Activated T-helper 2 cell treated with anti-CD3 and anti-CD28 coated beads, Interferon-gamma antibody, Interleukin-2, Interleukin-4, amounts not matched to agents 10 μg/mL and 5 μg/mL and 100 μg/mL, durations not matched to agents 14 hours and 24 hours and 36 hours (primary cell): ENCODE data around the gene TMSB15C. TPM values are rescaled to one million over a fixed set of nuclear protein-coding genes. Genes with fewer than 3 reads are reported as not detected.
"Not testable (repeated sequence)": the region's sequence is repeated elsewhere in the genome, so short reads cannot be mapped to it uniquely, and the experiment has no call there.

Source experiments
- DNase-seq: peaks from one replicate; pipeline ENCODE4 v3.0.0; 2021; ENCODE audit warnings: low spot score
- H3K27ac Mint-ChIP-seq: one replicate; pipeline ENCODE4 v1.8.0; 2021; ENCODE audit warnings: mixed read lengths
- H3K27me3 Mint-ChIP-seq: one replicate; pipeline ENCODE4 v1.8.0; 2021; ENCODE audit warnings: low read depth, mixed read lengths
- H3K36me3 Mint-ChIP-seq: one replicate; pipeline ENCODE4 v1.8.0; 2021; ENCODE audit warnings: low read depth, mixed read lengths
- H3K4me1 Mint-ChIP-seq: one replicate; pipeline ENCODE4 v1.8.0; 2021; ENCODE audit warnings: low read depth, mixed read lengths
- H3K4me3 Mint-ChIP-seq: one replicate; pipeline ENCODE4 v1.8.0; 2021; ENCODE audit warnings: low read depth, mild to moderate bottlenecking, moderate library complexity, mixed read lengths
- H3K9me3 Mint-ChIP-seq: one replicate; pipeline ENCODE4 v1.8.0; 2021; ENCODE audit warnings: mixed read lengths
- intact Hi-C: fragments of 100-400 bp; cut with micrococcal nuclease; formaldehyde crosslinking; loops from one replicate; pipeline ENCODE4 v1.15.1; 2023
- total RNA-seq: library from RNA; stranded (reverse); gene quantifications from 2 replicates; pipeline ENCODE4 v1.2.3, GENCODE V29; 2022

The TMSB15C gene
- total RNA-seq, 1 donor from 2014 or later: 4.7 TPM

GRCh38 chrX:104098151-104098808, 22.2 kb upstream of the TMSB15C start:
- H3K27me3 Mint-ChIP-seq: peaks cover 18% of the 10 kb centered on the region
- H3K9me3 Mint-ChIP-seq: no peaks in the 10 kb centered on the region
- DNase-seq: peak; percentile 10
- H3K4me1 Mint-ChIP-seq: peaks cover 3% of the 10 kb centered on the region
- no peak overlapping the region for H3K4me3 Mint-ChIP-seq
- H3K27ac Mint-ChIP-seq: no peak overlapping the region
- intact Hi-C loops: loop anchor here (1.0 to 2.0 kb wide), 2 partner anchors 15 to 38 kb away; partner anchors contain the start of gene ZCCHC18
- H3K36me3 Mint-ChIP-seq: no peaks in the 10 kb centered on the region

DNA sequence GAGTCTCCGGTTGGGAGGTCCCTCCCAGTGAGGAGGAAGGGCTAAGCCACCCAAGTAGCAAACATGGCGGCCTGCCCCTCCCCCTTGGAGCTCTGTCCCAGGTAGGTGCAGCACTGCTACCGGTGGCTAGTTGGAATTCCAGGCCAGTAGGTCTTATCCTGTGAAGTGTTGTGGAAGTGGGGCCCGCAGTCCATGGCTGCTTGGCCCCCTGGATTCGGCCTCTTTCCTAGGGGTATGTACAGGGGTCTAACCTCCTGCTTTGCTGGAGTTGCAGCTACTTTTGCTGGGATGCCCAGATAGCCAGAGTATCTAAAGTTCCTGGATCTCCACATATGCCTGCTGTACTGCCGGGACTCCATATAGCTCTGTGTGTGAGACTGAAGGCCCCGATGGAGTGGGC, 9.9 kb upstream of the TMSB15C start:
- H3K4me1 Mint-ChIP-seq: no peaks in the 10 kb centered on the region
- no peaks in the 10 kb centered on the region for H3K27me3 Mint-ChIP-seq
- no peak for DNase-seq
- intact Hi-C loops: no loop called here
- no peaks in the 10 kb centered on the region for H3K9me3 Mint-ChIP-seq
- no peaks in the 10 kb centered on the region for H3K36me3 Mint-ChIP-seq
- H3K4me3 Mint-ChIP-seq: no peak overlapping the region
- H3K27ac Mint-ChIP-seq: no peak overlapping the region

DNA sequence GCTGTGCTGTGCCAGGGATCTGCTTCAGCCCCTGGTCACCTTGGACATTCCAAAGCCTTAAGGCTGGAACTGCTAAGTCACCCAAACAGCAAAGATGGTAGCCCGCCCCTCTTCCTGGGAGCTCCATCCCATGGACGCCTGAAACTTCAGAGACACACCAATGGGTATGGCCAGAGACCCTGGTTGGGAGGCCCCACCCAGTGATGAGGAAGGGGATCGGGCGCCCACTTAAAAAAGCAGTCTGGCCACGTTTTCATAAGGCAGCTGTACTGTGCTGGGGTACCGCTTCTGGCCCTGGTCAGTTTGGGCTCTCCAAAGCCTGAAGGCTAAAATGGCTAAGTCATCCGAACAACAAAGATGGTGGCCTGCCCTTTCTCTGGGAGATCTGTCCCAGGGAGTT, 9.4 kb upstream of the TMSB15C start:
- Mint-ChIP-seq H3K9me3 (no peaks in the 10 kb centered on the region), H3K4me3 (no peak overlapping the region), H3K27ac (no peak overlapping the region), H3K36me3 (no peaks in the 10 kb centered on the region), H3K27me3 (no peaks in the 10 kb centered on the region), H3K4me1 (no peaks in the 10 kb centered on the region)
- DNase-seq: no peak
- intact Hi-C loops: no loop called here

DNA sequence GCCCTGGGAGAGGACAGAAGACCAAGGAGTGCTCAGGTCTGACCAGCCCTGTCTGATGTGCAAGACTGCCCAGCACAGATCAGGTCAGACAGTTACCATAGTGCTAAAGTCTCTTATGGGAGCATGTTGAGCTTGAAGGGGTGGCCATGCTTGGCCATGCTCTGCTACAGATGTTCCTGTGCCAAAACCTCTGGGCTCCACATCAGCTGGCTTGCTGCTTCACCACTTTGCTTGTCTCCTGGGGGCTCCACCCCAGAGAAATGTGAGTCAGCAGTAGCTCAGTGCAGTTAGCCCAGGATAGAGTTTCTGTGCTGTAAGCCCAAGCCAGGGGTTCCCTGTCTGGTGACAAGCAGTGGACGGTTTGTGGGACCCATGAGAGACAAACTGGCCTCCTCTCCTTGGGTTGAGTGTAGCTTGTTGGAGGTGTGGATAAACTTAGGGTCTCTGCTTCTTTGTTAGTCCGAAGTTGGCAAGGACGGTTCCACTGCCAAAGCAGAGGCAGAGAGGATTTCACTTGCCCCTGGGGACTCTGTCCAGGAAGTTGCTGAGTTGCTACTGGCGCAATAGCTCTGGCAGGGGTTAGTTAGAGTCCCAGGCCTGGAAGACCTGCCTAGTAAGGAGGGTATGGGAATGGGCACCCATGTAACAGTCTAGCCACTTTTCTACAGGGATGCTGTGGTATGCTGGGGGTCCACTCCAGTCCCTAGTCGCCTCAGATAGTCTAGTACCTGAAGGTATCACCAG, 8.7 kb upstream of the TMSB15C start:
- Mint-ChIP-seq H3K27ac (no peak overlapping the region), H3K9me3 (no peaks in the 10 kb centered on the region), H3K4me3 (no peak overlapping the region), H3K27me3 (no peaks in the 10 kb centered on the region), H3K4me1 (no peaks in the 10 kb centered on the region), H3K36me3 (no peaks in the 10 kb centered on the region)
- no peak for DNase-seq
- intact Hi-C loops: no loop called here

DNA sequence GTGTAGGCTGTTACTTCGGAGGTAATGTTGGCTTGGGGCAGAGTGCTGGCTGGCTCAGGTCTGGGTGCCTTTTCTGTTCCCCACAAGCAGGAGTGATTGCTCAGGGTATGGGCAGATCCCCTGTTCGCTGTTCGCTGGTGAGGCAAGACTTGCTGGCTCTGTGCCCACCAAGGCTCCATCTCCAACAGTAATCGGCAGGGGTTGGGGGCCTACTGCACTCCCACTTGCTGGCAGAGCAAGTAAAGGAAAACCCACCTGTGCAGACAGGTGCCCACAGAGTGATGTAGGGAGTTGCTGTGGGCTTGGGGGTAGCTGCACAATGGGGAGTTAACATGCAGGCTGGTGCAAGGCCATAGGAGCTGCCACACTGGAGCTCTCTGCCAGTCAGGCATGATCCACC, 8.0 kb upstream of the TMSB15C start:
- Mint-ChIP-seq H3K4me1 (no peaks in the 10 kb centered on the region), H3K36me3 (no peaks in the 10 kb centered on the region), H3K27ac (no peak overlapping the region), H3K9me3 (no peaks in the 10 kb centered on the region), H3K4me3 (no peak overlapping the region), H3K27me3 (no peaks in the 10 kb centered on the region)
- DNase-seq: no peak
- intact Hi-C loops: no loop called here

DNA sequence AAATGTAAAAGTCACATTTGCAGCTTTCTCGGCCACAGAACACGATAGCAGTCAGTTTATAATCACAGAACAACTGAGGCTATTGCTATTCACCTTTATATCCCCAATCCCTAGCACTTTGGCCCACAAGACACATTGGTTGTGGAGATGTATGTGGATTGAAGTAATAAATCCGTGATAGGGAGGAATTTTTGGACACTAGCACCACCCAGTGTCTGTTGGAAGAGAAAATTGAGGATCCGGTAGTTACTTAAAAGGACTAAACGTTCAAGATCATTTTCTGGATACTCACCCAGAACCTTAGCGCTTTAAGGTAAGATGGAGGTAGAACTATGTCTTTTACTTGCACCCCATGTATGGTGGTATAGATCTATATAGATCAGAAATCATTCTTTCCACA, 1.8 kb upstream of the TMSB15C start:
- DNase-seq, H3K36me3 Mint-ChIP-seq, H3K27ac Mint-ChIP-seq, H3K4me1 Mint-ChIP-seq, intact Hi-C loops, H3K27me3 Mint-ChIP-seq, H3K9me3 Mint-ChIP-seq, H3K4me3 Mint-ChIP-seq: not testable (repeated sequence)

- intact Hi-C loops, H3K4me3 Mint-ChIP-seq, H3K9me3 Mint-ChIP-seq, H3K27me3 Mint-ChIP-seq, H3K27ac Mint-ChIP-seq, DNase-seq, H3K36me3 Mint-ChIP-seq, H3K4me1 Mint-ChIP-seq: not testable (repeated sequence)
Observed at GRCh38 chrX:104062636-104063035, 13.4 kb downstream of the TMSB15C start.

GRCh38 chrX:104054956-104055355, 21.1 kb downstream of the TMSB15C start:
- H3K27me3 Mint-ChIP-seq, H3K36me3 Mint-ChIP-seq, H3K4me1 Mint-ChIP-seq, H3K4me3 Mint-ChIP-seq, intact Hi-C loops, H3K9me3 Mint-ChIP-seq, DNase-seq, H3K27ac Mint-ChIP-seq: not testable (repeated sequence)

GRCh38 chrX:104047171-104047570, 28.9 kb downstream of the TMSB15C start:
- no peak overlapping the region for H3K4me3 Mint-ChIP-seq
- intact Hi-C loops: no loop called here
- peaks cover 5% of the 10 kb centered on the region for H3K27me3 Mint-ChIP-seq
- H3K4me1 Mint-ChIP-seq: no peaks in the 10 kb centered on the region
- H3K9me3 Mint-ChIP-seq: no peaks in the 10 kb centered on the region
- H3K36me3 Mint-ChIP-seq: no peaks in the 10 kb centered on the region
- no peak for DNase-seq
- no peak overlapping the region for H3K27ac Mint-ChIP-seq

GRCh38 chrX:104045642-104046041, 30.4 kb downstream of the TMSB15C start:
- Mint-ChIP-seq H3K27me3 (peaks cover 5% of the 10 kb centered on the region), H3K36me3 (no peaks in the 10 kb centered on the region), H3K4me3 (no peak overlapping the region), H3K27ac (no peak overlapping the region), H3K4me1 (no peaks in the 10 kb centered on the region), H3K9me3 (no peaks in the 10 kb centered on the region)
- intact Hi-C loops: no loop called here
- DNase-seq: no peak

- no peak for DNase-seq
- Mint-ChIP-seq H3K36me3 (no peaks in the 10 kb centered on the region), H3K4me3 (no peak overlapping the region), H3K9me3 (no peaks in the 10 kb centered on the region), H3K27me3 (peaks cover 5% of the 10 kb centered on the region), H3K4me1 (no peaks in the 10 kb centered on the region), H3K27ac (no peak overlapping the region)
- intact Hi-C loops: no loop called here
Observed at GRCh38 chrX:104041003-104041402, 35.0 kb downstream of the TMSB15C start.

DNA sequence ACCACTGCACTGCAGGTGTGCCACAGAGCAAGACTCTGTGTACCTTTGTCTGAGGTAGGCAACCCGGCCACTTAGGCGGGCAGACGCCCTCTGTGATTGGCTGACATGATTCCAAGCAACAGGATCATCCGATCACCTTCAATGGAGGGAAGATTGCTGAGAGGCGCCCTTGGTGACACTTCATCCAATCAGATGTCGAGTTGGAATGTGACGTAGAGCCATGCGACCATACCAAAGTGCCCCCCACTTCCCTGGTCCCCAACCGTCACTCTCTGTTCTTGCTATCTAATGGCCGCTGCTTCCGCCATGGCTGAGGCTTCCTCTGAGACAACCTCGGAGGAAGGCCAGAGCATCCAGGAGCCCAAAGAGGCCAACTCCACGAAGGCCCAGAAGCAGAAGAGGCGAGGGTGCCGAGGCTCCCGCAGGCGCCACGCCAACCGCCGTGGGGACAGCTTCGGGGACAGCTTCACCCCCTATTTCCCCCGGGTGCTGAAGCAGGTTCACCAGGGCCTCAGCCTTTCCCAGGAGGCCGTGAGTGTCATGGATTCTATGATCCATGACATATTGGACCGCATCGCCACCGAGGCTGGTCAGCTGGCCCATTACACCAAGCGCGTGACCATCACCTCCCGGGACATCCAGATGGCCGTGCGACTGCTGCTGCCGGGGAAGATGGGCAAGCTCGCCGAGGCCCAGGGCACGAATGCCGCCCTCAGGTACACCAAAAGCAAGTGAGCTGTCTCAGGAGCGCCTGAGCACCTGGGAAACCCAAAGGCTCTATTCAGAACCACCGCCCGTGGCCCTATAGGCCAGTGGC, 36.1 kb downstream of the TMSB15C start, which contains the start of gene H2BW2:
Gene H2BW2, plus strand, starts transcription at position 268 of the 817 bp plus-strand sequence. Its CDS starts 39 bp downstream, at position 307.
- Mint-ChIP-seq H3K36me3 (no peaks in the 10 kb centered on the region), H3K9me3 (no peaks in the 10 kb centered on the region), H3K4me3 (no peak within 1 kb of the TSS), H3K27me3 (peaks cover 5% of the 10 kb centered on the region), H3K4me1 (no peaks in the 10 kb centered on the region), H3K27ac (no peak within 1 kb of the TSS)
- intact Hi-C loops: no loop called here
- no peak for DNase-seq
